HCT116 (cell line): ENCODE measurements around the gene TEP1.

Source experiments
- CEBPB ChIP-seq: IDR thresholded peaks from 2 replicates; pipeline ENCODE4 v1.6.1; 2012; ENCODE audit warnings: low read depth
- EGR1 ChIP-seq: IDR thresholded peaks from 2 replicates; pipeline ENCODE4 v1.6.1; 2012; ENCODE audit warnings: low read depth
- EZH2 ChIP-seq: fragments of 200-600 bp; sonication (generic); IDR thresholded peaks from 2 replicates; pipeline ENCODE4 v1.6.1; 2017; ENCODE audit warnings: antibody characterized with exemption, mixed run types
- EZH2phosphoT487 ChIP-seq: fragments of 200-600 bp; IDR thresholded peaks from 2 replicates; pipeline ENCODE4 v1.6.1; 2018; ENCODE audit warnings: antibody characterized with exemption, borderline replicate concordance
- FOSL1 ChIP-seq: IDR thresholded peaks from 2 replicates; pipeline ENCODE4 v1.6.1; 2012; ENCODE audit warnings: low read depth
- POLR2A ChIP-seq: IDR thresholded peaks from 2 replicates; pipeline ENCODE4 v1.7.0; 2011; ENCODE audit warnings: borderline replicate concordance; ENCODE audit not compliant: insufficient read depth, insufficient read length; ENCODE audit errors: extremely low read depth
- POLR2AphosphoS5 ChIP-seq: IDR thresholded peaks from 2 replicates; pipeline ENCODE4 v1.6.1; 2011; ENCODE audit warnings: mild to moderate bottlenecking, low read depth, low read length, moderate library complexity
- RAD21 ChIP-seq: IDR thresholded peaks from 2 replicates; pipeline ENCODE4 v1.6.1; 2012; ENCODE audit warnings: low read depth, mild to moderate bottlenecking
- TCF7L2 ChIP-seq: IDR thresholded peaks from 2 replicates; pipeline ENCODE4 v1.7.0; 2011; ENCODE audit warnings: borderline replicate concordance, inconsistent platforms; ENCODE audit not compliant: insufficient read depth, insufficient read length; ENCODE audit errors: extremely low read depth
- ZFX ChIP-seq: fragments of 450-650 bp; IDR thresholded peaks from 2 replicates; pipeline ENCODE4 v1.6.1; 2017
- TF ChIP-seq, protein P1 (sequence below): IDR thresholded peaks from 2 replicates; pipeline ENCODE4 v1.6.1; 2012; ENCODE audit warnings: low read depth
- TF ChIP-seq, protein P2 (sequence below), 3 experiments: fragments of 200-600 bp in 1 of 3; sonication (generic) in 1 of 3; IDR thresholded peaks in 2 of 3; conservative IDR thresholded peaks in 1 of 3; 2 replicates each; pipeline ENCODE4 v1.5.1; 2012 to 2017; ENCODE audit warnings: low read depth in 2 of 3, low read length in 2 of 3, antibody characterized with exemption in 1 of 3, borderline replicate concordance in 1 of 3, control low read depth in 1 of 3, mild to moderate bottlenecking in 1 of 3, mixed read lengths in 1 of 3, mixed run types in 1 of 3, moderate library complexity in 1 of 3; ENCODE audit not compliant: insufficient read depth in 1 of 3
- TF ChIP-seq, protein P3 (sequence below): IDR thresholded peaks from 2 replicates; pipeline ENCODE4 v1.6.1; 2011; ENCODE audit warnings: mild to moderate bottlenecking, low read length, moderate library complexity; ENCODE audit not compliant: insufficient replicate concordance; ENCODE audit errors: extremely low read depth

DNA sequence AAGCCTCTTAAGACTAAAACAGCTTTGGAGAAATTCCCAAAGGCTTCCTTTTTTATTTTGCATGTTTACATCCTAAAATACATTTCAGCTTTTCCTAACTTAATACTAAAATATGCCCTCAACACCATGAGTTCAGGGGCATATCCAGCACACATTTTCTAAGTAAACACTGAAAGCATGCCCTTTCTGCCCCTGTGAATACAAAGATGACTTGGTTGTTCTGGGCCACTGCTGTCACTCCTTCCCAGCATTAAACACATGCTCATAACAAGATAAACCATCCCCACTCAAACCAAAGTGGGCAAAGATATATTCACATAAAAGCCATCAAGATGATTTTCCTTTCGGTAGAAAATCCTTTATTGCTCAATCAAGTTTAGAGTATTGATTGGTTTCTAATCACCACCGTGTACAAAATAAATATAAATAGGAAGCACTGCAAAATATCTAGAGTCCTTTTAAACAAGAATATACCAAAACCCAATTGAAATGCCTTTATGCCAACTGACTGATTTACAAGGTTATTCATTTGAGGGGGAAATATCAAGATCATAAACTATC, 82.2 kb downstream of the TEP1 start:
- TF ChIP-seq, protein P1, sequence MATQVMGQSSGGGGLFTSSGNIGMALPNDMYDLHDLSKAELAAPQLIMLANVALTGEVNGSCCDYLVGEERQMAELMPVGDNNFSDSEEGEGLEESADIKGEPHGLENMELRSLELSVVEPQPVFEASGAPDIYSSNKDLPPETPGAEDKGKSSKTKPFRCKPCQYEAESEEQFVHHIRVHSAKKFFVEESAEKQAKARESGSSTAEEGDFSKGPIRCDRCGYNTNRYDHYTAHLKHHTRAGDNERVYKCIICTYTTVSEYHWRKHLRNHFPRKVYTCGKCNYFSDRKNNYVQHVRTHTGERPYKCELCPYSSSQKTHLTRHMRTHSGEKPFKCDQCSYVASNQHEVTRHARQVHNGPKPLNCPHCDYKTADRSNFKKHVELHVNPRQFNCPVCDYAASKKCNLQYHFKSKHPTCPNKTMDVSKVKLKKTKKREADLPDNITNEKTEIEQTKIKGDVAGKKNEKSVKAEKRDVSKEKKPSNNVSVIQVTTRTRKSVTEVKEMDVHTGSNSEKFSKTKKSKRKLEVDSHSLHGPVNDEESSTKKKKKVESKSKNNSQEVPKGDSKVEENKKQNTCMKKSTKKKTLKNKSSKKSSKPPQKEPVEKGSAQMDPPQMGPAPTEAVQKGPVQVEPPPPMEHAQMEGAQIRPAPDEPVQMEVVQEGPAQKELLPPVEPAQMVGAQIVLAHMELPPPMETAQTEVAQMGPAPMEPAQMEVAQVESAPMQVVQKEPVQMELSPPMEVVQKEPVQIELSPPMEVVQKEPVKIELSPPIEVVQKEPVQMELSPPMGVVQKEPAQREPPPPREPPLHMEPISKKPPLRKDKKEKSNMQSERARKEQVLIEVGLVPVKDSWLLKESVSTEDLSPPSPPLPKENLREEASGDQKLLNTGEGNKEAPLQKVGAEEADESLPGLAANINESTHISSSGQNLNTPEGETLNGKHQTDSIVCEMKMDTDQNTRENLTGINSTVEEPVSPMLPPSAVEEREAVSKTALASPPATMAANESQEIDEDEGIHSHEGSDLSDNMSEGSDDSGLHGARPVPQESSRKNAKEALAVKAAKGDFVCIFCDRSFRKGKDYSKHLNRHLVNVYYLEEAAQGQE: no peak
- no peak for TF ChIP-seq POLR2AphosphoS5
- TF ChIP-seq, protein P2, sequence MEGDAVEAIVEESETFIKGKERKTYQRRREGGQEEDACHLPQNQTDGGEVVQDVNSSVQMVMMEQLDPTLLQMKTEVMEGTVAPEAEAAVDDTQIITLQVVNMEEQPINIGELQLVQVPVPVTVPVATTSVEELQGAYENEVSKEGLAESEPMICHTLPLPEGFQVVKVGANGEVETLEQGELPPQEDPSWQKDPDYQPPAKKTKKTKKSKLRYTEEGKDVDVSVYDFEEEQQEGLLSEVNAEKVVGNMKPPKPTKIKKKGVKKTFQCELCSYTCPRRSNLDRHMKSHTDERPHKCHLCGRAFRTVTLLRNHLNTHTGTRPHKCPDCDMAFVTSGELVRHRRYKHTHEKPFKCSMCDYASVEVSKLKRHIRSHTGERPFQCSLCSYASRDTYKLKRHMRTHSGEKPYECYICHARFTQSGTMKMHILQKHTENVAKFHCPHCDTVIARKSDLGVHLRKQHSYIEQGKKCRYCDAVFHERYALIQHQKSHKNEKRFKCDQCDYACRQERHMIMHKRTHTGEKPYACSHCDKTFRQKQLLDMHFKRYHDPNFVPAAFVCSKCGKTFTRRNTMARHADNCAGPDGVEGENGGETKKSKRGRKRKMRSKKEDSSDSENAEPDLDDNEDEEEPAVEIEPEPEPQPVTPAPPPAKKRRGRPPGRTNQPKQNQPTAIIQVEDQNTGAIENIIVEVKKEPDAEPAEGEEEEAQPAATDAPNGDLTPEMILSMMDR (IDR thresholded peaks at IDR 0.05 in 2 of 3, conservative IDR thresholded peaks at IDR 0.05 in 1 of 3; ENCODE audit: borderline replicate concordance in 1 of 3, insufficient read depth in 1 of 3, low read depth in 2 of 3, low read length in 2 of 3): no peak
- TF ChIP-seq FOSL1: no peak
- TF ChIP-seq POLR2A: no peak
- TF ChIP-seq ZFX: no peak
- no peak for TF ChIP-seq CEBPB
- no peak for TF ChIP-seq RAD21
- no peak for TF ChIP-seq EZH2phosphoT487
- no peak for TF ChIP-seq EGR1
- no peak for TF ChIP-seq TCF7L2
- TF ChIP-seq, protein P3, sequence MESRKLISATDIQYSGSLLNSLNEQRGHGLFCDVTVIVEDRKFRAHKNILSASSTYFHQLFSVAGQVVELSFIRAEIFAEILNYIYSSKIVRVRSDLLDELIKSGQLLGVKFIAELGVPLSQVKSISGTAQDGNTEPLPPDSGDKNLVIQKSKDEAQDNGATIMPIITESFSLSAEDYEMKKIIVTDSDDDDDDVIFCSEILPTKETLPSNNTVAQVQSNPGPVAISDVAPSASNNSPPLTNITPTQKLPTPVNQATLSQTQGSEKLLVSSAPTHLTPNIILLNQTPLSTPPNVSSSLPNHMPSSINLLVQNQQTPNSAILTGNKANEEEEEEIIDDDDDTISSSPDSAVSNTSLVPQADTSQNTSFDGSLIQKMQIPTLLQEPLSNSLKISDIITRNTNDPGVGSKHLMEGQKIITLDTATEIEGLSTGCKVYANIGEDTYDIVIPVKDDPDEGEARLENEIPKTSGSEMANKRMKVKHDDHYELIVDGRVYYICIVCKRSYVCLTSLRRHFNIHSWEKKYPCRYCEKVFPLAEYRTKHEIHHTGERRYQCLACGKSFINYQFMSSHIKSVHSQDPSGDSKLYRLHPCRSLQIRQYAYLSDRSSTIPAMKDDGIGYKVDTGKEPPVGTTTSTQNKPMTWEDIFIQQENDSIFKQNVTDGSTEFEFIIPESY: no peak
- TF ChIP-seq EZH2: no peak
